CD1c-positive myeloid dendritic cell (primary cell): ENCODE measurements around the gene GBA2.

ENCODE experiments used
- DNase-seq: peaks from one replicate; pipeline ENCODE4 v3.0.0-alpha.2; 2016; ENCODE audit errors: extremely low spot score

GBA2 gene

DNA sequence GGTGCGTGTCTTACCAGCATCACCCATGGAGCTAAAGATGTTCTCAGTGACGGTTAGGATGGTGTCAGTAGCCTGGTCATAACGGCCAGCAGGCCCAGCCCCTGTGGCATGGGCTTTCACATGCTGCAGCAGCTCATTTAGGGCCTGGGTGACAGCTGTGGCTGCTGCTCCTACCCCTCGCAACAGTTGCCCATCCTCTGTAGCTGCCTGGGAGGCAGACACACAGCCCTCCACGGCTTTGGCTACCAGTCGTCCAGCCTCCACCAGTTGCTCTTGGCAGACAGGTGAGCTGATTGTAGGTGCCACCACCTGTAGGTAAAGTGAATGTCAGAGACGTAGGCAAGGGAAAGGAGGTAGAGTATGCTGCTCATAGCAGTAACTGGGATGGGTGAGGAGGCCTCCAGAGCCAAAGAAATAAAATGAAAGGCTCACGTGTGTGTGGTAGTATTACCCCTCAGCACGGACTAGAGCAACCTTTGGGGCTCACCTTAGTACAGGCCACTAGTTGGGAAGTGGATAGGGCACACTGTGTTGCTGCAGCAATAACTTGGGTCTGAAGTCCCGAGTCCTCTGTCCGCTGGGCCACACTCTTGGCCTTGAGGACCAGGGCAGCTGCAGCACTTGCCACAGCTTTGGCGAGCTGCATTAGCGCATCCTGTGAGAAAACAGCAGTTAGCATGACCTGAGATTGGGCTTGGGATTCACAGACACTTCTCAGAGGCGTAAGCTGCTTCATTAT is 31.7 kb downstream of the GBA2 start:
- DNase-seq, result no peak

DNA sequence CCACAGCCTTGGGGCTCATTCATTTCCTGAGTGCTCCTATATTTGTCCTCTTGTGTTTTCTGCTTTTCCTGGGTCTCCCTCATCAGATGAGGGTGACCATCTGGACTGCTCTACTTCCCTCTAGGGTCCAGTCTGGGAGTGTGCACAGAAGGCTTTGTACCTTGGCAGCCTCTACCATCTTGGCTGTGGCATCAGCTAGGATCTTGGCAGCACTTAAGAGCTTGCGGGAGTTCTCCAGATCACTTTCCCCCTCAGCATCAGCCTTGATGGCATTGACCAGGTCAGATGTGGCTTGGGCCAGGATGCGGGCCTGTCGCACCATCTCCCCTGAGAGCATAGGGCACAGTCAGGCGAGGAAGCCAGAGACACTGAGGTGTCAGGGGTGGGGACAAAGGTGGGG is 32.8 kb downstream of the GBA2 start:
- no peak for DNase-seq

DNA sequence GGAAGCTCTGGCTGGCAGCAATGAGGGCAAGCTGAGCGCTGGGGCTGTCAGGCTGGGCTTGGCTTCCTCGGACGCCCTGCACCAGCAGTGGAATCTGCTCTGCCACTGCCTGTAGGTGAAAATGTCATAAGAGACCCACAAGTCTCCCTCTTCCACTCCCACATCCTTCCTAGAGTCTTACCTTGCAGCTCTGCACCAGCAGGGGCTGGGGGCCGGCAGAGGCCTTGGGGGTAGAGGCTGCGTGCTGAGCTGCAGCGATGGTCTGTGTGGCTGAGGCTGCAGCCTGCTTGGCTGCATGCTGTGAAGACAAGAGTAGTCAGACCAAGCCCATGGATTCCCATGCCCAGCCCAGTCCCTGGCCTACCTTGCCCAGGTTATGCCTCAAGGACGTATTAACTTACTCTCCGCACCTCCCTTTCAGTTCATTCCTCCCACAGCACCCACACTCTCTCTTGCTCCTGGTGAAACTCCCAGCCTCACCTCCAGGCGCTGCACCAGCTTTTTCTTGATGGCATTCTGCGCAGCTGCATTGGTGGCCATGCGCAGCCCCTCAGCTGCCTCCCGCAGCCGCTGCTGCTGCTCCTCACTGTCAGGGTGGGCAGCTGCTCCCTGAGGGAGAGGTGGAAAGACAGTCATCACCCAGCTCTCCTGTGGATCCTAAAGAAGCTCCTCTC is 34.3 kb downstream of the GBA2 start:
- no peak for DNase-seq

DNA sequence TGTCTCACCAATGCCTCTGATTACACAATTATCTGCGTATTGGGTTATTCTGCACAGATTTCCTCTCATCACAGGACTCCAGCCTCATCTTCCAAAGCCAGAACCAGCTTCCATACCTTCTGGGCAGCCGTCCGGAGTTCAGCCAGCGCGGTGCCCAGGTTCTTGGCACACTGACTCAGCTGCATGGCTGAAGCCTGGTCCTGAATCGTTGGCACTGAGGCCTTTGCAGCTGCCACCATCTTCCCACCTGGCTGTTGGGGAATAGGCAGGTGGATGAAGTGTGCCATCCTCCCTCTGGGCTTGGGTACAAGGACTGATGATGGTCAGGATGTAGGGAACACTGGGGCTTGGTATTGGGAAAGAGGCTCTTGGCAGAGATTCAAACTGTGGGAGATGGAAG is 34.9 kb downstream of the GBA2 start:
- no peak for DNase-seq

DNA sequence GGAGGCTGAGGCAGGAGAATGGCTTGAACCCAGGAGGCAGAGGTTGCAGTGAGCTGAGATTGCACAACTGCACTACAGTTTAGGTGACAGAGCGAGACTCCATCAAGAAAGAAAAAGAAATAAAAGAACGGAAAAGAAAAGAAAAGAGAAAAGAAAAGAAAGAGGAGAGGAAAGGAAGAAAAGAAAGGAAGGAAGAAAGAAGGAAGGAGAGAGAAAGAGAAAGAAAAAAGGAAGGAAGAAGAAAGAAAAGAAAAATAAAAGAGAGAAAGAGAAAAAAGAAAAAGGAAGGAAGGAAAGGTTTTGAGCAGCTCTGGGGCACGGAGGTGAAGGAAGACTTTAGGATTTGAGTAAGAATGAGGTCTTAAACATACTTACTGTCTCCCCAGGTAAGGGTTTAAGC is 35.5 kb downstream of the GBA2 start:
- DNase-seq, result no peak

DNA sequence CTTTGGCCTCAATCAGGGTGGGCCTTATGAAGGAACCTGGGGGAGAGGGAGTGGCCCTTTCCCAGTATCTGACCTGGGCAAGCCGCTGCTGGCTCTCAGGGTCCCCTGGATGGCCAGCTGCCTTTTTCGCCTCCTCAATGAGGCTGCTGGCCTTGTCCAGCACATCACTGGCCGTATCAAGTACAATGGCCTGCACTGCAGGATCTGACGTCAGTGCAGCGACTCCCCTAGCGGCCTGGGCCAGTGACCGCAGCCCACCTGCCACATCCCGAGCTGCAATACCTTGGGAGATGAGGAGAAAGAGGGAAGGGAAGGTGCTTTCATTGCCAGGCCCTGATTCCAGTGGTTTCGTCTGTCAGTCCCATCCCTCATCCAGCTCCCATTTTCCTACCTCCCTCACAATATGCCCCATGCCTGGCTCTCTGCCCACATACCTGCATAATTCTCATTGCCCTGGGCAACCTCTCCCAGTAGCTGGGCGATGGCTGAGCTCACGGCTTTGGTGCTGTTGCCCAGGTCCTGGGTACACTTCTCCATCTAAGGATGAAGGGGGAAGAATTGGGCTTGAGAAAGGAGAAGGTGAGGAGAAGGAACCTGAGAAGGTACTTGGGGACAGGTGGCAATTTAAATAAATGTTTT is 36.1 kb downstream of the GBA2 start:
- DNase-seq, result no peak

DNA sequence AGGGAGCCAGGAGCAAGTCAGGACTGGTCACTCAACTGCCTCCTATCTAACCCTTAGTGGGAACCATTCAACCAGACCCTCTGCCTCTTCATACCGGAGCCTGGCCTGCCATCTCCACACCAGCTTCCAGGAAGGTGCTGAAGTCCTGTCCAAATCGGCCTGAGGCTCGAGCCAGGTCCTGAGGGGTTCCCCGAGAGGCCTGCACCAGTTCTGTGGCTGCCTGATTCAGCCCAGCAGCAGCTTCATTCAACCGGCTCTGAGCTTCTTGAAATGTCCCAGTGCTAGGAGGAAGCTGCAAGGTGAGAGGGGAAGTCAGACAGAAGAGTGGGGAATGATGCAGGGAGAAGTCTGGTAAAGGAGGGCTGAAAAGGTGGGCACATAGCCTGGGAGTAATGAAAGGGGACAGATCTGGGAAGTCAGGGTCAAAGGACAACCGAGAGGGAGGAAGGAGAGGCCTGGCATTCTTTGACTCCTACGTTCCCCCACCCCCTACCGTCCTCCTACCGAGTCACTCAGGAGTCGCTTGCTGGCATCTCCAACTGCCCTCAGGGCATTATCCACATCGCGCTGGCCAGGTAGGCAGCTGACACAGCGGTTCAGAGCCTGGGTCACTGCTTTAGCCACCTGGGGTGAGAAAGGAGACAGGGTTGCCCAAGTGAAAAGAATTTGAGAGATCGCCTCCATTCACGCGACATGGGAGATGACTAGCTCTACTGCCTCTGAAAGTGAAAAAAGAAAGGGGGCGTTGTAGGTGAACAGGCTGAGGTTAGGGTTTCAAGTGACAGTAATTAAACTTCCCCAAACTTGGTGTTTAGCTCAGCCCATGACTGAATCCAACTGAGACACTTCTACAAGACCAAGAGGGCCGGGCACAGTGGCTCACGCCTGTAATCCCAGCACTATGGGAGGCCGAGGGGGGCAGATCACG is 37.3 kb downstream of the GBA2 start:
- no peak for DNase-seq

DNA sequence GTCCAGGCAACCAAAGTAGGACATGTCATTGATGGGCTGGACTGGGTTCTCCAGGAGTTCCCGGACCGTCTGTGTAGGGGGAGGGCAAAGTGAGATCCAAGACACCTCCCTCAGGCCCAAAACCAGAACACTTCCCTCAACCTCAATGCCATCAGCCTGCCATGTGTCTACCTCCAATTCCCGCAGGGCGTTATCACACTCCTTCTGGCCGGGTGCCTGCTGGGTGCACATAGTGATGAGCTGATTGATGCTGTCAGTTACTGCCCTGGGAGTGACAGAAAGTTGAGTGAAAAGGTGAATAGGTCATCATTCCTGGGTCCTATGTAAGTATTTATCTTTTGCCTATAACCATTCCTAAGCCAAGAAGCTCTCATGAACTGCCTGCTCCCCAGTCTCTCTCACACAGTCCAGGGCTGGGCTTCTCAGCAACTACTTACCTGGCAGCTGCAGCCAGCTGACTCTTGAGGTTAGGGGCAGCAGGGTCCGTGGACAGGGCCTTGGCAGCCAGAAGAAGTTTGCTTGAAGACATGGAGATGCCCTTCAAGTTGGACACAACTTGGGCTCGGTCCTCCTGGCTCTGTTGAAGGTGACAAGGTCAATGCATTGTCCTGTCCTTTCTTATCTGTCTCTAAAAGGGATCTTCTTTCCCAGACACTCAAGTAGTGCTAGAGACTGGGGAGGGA is 38.1 kb downstream of the GBA2 start:
- DNase-seq, result no peak

DNA sequence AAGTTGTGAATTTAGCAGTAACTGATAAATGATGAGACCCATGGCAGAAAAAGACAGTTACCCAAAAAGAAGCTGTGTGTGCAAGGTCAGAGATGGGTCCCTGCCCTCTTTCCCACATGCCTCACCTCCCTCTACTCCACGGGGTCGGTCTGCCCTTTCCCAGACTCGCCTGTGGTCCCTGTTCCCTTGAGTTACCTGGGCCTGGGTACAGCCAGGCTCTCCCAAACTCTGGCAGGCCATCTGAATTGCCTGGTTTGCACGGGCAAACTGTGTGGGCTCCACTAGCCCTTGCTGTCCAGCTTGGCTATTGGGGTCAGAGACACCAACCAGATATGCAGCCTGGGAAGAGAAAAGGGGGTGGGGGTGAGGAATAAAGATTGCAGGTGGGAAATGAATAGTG is 40.9 kb downstream of the GBA2 start:
- DNase-seq, result no peak

DNA sequence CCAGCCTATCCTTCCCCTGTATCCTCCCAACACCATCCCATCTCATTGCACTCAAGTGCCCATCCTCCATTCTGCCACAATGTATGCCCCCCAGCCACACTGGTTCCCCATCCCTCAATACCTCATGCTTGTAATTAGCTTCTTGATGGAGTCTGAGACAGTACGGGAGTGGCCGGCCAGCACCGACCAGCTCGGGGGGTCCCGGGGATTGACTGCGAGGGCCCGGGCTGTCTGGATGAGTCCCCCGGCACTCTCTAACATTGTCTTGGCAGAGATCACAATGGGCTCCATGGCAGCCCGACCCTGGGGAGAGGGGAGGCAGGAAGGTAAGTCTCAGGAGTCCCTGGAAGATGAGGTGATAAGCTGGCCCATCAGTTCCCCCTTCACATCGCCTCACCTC is 42.1 kb downstream of the GBA2 start:
- DNase-seq, result no peak

DNA sequence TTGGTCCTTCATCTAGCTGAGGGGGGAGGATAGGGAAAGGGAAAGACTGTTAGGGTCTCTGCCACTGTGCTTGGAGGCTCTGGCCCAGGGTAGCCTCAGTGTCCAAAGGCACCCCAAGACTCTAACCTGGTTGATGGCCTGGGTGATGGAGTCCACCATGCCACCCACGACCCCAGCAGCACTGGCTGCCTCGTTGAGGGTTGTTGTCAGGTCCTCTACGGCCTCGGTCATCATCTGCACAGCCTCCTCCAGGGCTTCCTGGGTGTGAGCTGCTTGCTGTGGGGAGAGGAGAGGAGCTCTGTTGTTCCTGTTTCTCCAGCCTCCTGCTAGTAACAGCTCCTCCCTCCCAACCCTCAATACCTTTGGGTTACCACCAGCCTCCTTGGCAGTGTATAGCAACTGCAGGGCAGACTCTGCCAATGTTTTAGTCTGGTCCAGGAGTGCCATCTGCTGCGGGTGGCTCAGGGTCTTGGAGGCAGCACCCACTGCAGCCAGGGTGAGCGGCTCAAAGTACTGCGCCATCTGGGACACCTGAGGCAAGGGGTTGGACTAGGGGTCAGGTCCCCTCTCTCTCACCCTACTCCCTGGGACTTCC is 43.1 kb downstream of the GBA2 start:
- DNase-seq, result no peak

DNA sequence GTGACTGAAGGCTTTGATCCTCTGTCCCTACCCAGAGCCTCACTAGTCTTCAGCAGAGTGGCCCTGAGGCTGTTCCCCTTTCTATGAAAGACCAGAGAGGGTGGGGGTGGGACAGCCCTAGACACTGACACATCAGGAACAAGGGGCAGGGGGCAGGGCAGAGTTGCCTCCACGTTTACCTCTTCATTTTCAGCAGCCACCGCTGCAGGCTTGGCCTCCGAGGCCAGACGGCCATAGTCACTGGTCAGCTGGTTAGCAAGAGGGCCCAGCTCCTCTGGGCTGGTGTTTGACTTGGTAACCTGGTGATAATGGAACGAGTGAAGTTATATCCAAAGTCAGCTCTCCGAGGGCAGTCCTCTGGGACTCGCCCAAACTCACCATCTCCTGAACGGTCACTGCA is 43.7 kb downstream of the GBA2 start:
- no peak for DNase-seq

DNA sequence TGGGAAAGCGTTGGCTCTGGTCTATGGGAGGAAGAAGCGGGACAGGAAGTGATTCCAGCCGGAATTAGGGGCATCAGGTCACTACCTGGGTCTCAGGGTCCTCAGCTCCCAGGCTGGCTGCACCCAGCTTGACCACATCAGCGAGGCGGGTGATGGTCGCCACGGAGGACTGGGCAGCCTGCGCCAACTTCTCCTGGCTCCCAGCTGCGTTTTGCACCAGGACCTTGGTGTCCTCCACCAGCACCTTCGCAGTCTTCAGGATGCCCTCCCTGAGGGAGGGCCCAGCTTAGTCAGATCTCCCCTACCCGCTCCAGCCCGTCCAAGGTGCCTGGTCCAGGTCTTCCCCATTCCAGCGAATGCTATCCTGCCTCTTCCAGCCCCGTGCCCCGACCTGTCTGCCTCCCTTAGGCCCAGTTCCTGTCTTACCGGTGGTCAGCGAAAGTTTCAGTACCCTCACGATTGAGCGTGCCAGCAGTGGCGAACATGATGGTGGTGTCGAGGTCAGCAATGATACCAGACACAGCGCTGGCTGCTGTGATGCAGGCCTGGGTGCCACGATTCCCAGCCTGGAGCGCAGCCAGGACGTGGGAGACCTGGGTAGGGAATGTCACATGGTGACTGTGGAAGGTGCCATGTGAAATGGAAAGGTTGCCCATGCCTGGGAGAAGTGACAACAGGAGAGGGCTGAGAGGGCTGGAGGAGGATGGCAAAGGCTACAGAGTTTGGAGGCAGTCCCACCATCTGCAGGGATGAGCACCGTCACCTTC is 44.9 kb downstream of the GBA2 start:
- no peak for DNase-seq

DNA sequence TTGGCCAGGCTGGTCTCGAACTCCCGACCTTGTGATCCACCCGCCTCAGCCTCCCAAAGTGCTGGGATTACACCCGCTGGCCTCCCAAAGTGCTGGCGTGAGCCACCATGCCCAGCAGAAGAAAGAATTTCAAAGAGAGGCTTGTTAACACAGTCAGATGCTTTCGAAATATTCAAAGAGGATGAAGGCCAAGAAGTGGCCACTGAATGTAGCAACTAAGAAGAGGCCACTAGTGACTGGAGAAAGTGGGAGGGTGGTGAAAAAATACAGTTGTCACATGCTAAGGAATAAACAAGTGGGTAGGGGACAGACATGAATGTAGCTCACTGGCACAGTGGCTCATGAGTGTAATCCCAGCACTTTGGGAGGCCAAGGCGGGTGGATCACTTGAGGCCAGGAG is 46.3 kb downstream of the GBA2 start:
- DNase-seq, result no peak

DNA sequence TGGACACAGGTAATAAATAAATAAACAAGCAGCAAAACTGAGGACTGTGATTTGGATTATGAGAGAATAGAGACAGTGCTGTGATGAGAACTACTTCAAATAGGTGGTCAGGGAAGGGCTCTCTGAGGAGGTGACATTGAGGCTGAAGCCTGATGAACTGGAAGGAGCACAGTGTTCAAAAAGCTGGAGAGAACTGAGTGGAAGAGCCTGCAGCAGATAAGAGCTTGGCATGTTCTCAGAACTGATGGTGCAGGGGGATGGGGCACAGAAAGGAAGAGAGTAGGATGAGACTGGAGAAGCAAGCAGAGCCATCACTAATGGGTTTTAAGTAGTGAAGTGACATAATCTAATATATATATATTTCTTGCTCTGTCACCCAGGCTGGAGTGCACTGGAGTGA is 48.1 kb downstream of the GBA2 start:
- no peak for DNase-seq

DNA sequence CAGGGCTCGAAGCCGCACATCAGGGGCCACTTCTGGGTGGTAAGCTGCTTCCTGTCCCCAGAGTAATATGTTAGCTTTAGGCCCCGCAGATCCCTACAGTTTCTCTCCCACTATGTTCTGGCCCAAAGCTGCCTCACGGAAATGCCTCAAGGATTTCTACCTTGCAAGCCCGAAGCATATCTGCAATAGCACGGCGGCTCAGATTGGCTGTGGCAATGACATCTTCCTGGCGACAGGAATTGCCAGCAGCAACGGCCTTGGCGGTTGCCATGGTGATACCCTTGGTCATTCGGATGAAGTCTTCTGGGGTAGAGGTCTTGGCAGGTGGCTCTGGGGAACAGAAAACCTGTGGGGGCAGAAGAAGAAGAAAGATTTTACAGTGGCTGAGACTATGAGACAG is 49.0 kb downstream of the GBA2 start:
- no peak for DNase-seq

DNA sequence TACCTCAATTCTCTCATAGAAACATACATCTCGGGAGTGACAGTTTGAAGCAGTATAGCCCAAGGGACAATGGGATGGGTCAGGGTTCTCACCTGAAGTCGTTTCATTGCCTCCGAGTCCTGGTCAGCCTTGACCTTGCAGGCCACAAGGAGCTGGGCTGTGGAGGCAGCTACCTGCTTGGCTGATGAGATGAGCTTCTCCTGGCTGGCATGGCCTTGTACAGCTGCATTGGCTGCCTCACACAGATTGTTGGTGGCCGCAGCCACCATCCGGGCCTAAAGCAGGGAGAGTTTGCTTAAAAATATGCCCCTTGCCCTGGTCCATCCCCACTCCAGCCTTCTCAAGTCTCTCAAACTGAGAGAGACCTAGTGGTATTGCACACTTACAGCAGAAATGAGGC is 50.8 kb downstream of the GBA2 start:
- no peak for DNase-seq

DNA sequence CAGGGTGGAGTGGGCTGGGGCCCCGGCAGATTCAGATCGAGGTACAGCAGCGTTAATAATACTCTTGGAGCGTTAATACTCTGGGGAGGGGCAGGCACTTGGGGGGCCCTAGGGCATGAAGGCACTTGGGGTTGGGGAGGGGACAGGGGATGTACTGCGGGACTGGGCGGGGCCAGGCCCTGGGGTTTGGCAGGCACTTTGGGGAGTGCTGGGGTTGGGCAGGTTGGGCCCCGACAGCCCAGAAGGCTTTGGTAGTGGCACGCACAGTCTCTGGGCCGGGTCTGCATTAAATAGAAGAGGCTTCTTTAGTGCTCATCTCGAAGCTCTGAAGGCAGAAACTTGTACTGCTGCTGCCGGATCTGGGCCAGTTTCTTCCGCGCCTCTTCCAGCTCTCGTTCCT is 51.5 kb downstream of the GBA2 start:
- no peak for DNase-seq

DNA sequence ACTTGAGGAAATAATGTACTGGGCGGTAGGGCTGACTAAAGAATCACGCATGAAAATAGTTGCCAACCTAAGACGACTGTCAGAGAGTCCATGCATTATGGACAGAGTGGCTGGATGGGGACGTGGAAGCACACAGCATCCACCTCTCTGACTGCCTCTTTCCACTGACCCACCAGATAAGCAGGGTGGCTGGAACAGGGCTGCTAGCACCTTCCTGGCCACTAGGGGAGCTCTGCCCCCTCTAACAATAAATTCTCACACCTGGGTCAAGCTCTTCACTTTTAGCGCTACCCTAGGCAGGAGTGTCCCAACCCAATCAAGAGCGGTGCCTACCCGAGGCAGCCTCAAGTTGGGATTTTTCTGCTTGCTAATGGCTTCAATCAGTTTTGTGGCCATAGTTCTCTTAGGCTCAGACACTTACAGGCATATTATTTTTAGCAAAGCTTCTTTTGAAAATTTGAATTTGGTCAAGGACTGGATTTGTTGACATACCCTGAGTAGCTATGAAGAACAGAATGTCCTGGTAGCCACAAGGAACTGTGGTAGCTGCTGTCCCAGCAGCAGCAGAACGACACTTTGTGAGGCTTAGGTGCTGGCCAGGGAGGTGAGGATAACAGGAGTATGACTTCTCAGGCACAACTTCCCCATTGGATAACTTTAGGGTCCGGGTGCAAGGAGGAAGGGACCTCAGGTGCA is 52.4 kb downstream of the GBA2 start:
- peak; percentile 47 for DNase-seq

DNA sequence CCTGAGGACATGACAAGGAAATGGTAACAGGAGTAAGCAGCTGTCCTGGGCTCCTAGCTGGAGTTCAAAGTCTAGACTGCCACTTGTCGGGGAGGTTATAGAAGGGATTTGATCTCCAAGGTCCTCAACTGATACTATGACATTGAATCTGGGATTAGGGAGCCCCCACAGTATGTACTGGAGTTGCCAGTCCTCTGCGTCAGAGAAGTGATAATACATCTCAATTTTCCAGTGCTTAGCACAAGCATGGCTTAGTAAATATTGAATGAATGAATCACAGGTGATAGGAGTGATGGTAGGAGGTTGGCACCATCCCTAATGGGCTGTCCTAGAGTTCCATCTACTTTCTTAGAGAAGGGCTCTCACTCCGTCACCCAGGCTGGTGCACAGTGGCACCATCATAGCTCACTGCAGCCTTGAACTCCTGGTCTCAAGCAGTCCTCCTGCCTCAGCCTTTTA is 53.1 kb downstream of the GBA2 start:
- DNase-seq, result no peak
